Heart left ventricle (tissue), 13 donors: ENCODE data around the gene DGKB.

ENCODE experiments used
- POLR2A ChIP-seq, 2 donors: fragments of 450-650 bp; IDR thresholded peaks; one replicate each; pipeline ENCODE4 v1.6.1; 2017; ENCODE audit warnings: antibody characterized with exemption in 2 of 2, mild to moderate bottlenecking in 2 of 2, moderate library complexity in 2 of 2
- TF ChIP-seq, protein P1 (sequence below), 12 donors: fragments of 200-600 bp; sonication (generic) in 4 of 12; IDR thresholded peaks; one replicate each; pipeline versions ENCODE4 v1.5.0 to v1.8.0; 2018 to 2022; ENCODE audit warnings: antibody characterized with exemption in 12 of 12, mild to moderate bottlenecking in 5 of 12
- donor health status: ischemic (EF 13 %, LVEDD 7.1; RV severe dilation, severe dysfunction).
- donor health status: DM: no; HTN: yes; CAD: no.
- donor health status: DM: no; HTN: no; CAD: no.
- donor health status: ischemic (EF 25% LVEDD 6.9; RV normal size, moderate dysfunction).
- donor health status: ischemic (EF 25% LVEDD 5.7; RV mildly dilated, moderate dysfunction).
- donor health status: ischemic (EF 35%, LVEDD 5.7; RV mildly dilated, moderate dysfunction).
- donor health status: nonischemic (EF 11% LVEDD 7.7; RV severe dilation, severe dysfunction).
- donor health status: DM: yes; HTN: yes; CAD: no.
- donor health status: PGD.
- donor health status: ischemic (EF 29% LVEDD 5.4; RV normal size, mild dysfunction).
- donor health status: nonischemic (EF 23%, LVEDD 6.1; RV moderate dilation, normal function).

DNA sequence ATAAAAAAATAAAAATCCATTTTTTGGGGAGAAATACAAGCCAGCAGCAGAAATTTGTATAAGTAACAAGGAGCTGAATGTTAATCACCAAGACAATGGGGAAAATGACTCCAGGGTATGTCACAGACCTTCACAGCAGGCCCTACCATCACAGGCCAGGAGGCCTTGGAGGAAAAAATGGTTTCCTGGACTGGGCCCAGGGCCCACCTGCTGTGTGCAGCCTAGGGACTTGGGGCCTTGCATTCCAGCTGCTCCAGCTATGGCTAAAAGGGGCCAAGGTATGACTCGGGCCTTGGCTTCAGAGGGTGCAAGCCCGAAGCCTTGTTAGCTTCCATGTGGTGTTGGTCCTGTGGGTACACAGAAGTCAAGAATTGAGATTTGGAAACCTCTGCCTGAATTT, 126.3 kb downstream of the DGKB start:
- TF ChIP-seq, protein P1, sequence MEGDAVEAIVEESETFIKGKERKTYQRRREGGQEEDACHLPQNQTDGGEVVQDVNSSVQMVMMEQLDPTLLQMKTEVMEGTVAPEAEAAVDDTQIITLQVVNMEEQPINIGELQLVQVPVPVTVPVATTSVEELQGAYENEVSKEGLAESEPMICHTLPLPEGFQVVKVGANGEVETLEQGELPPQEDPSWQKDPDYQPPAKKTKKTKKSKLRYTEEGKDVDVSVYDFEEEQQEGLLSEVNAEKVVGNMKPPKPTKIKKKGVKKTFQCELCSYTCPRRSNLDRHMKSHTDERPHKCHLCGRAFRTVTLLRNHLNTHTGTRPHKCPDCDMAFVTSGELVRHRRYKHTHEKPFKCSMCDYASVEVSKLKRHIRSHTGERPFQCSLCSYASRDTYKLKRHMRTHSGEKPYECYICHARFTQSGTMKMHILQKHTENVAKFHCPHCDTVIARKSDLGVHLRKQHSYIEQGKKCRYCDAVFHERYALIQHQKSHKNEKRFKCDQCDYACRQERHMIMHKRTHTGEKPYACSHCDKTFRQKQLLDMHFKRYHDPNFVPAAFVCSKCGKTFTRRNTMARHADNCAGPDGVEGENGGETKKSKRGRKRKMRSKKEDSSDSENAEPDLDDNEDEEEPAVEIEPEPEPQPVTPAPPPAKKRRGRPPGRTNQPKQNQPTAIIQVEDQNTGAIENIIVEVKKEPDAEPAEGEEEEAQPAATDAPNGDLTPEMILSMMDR (IDR thresholded peaks at IDR 0.05): no peak
- TF ChIP-seq POLR2A (IDR thresholded peaks at IDR 0.05): no peak
